Esophagus (tissue), 2 donors: ENCODE measurements around the gene CACNB3. TPM values are rescaled to one million over a fixed set of nuclear protein-coding genes. Genes with fewer than 3 reads are reported as not detected.

ENCODE experiments used
- H3K27ac ChIP-seq, 2 donors: one replicate each; pipeline ENCODE4 v1.5.1; 2013; ENCODE audit warnings: low read depth in 2 of 2, mild to moderate bottlenecking in 2 of 2, inconsistent platforms in 1 of 2, low read length in 1 of 2, moderate library complexity in 1 of 2
- H3K27me3 ChIP-seq, 2 donors: one replicate each; pipeline ENCODE4 v1.6.1; 2013; ENCODE audit warnings: low read length in 2 of 2, control low read depth in 1 of 2, mild to moderate bottlenecking in 1 of 2; ENCODE audit not compliant: insufficient read depth in 2 of 2, control insufficient read depth in 1 of 2
- H3K36me3 ChIP-seq, 2 donors: one replicate each; pipeline ENCODE4 v1.6.1; 2013; ENCODE audit warnings: low read length in 1 of 2; ENCODE audit not compliant: control insufficient read depth in 2 of 2, insufficient read depth in 2 of 2
- H3K4me1 ChIP-seq, 2 donors: one replicate each; pipeline ENCODE4 v1.6.1; 2013; ENCODE audit warnings: low read length in 1 of 2; ENCODE audit not compliant: control insufficient read depth in 2 of 2, insufficient read depth in 2 of 2
- H3K4me3 ChIP-seq, 2 donors: one replicate each; pipeline ENCODE4 v1.5.1; 2013; ENCODE audit warnings: low read length in 2 of 2, mild to moderate bottlenecking in 2 of 2, low read depth in 1 of 2, moderate library complexity in 1 of 2
- H3K9me3 ChIP-seq, 2 donors: one replicate each; pipeline ENCODE4 v1.6.1; 2013; ENCODE audit warnings: mild to moderate bottlenecking in 2 of 2, low read depth in 1 of 2, low read length in 1 of 2, moderate library complexity in 1 of 2; ENCODE audit not compliant: control insufficient read depth in 2 of 2, insufficient read depth in 1 of 2
- WGBS, 2 donors: extraction: QIAGEN DNeasy Blood & Tissue Kit; methylation state at CpG; one replicate each; pipeline ENCODE4 v1.1.7; 2013; 5-methylcytosine and 5-hydroxymethylcytosine counted together
- polyA plus RNA-seq, 2 donors: library from polyadenylated mRNA; stranded (reverse); fragments of 200-250 nt; gene quantifications; one replicate each; pipeline ENCODE4 v1.2.3, GENCODE V29; 2013
- donor health status: healthy with polysubstance abuse.
- donor health status: Bipolar disorder and iron deficiency.

Gene CACNB3
- polyA plus RNA-seq, 2 donors: 21.5 to 24.3 TPM

- H3K36me3 ChIP-seq: peaks cover 0 to 4% of the 10 kb centered on the region in 2 donors
- peak overlapping the region; percentile 76 to 80 for H3K27ac ChIP-seq
- H3K27me3 ChIP-seq: no peaks in the 10 kb centered on the region
- H3K9me3 ChIP-seq: no peaks in the 10 kb centered on the region
- peak overlapping the region; percentile 85 to 91 for H3K4me3 ChIP-seq
- 11 to 16% methylated on average over 11 of the region's 11 CpGs for WGBS, 2 donors
- H3K4me1 ChIP-seq: peaks cover 3 to 13% of the 10 kb centered on the region in 2 donors
Measured at GRCh38 chr12:48787791-48788523, 30.3 kb upstream of the CACNB3 start.

GRCh38 chr12:48788524-48788853 lies 29.8 kb upstream of the CACNB3 start:
- peak overlapping the region; percentile 76 to 80 for H3K27ac ChIP-seq
- H3K4me3 ChIP-seq: peak overlapping the region; percentile 85 to 91
- no peaks in the 10 kb centered on the region for H3K27me3 ChIP-seq
- WGBS, 2 donors: 1 to 2% methylated on average over 19 to 25 of the region's 25 CpGs
- H3K36me3 ChIP-seq: no peaks in the 10 kb centered on the region
- no peaks in the 10 kb centered on the region for H3K9me3 ChIP-seq
- H3K4me1 ChIP-seq: peaks cover 3 to 13% of the 10 kb centered on the region in 2 donors

GRCh38 chr12:48788854-48789775 lies 29.2 kb upstream of the CACNB3 start, which contains the start of gene ADCY6:
TSS of gene ADCY6 (minus strand) at chr12:48789089. CDS start at chr12:48783434, 5,655 bp downstream.
- peak within 1 kb of the TSS; percentile 85 to 91 for H3K4me3 ChIP-seq
- peaks cover 3 to 13% of the 10 kb centered on the region in 2 donors for H3K4me1 ChIP-seq
- no peaks in the 10 kb centered on the region for H3K36me3 ChIP-seq
- H3K27me3 ChIP-seq: no peaks in the 10 kb centered on the region
- H3K27ac ChIP-seq: peak within 1 kb of the TSS; percentile 76 to 80
- H3K9me3 ChIP-seq: no peaks in the 10 kb centered on the region
- WGBS, 2 donors: 1% methylated on average over 66 to 86 of the region's 86 CpGs

- 12 to 18% methylated on average over 4 of the region's 4 CpGs for WGBS, 2 donors
- Histone ChIP-seq H3K36me3 (no peaks in the 10 kb centered on the region), H3K9me3 (no peaks in the 10 kb centered on the region), H3K27me3 (no peaks in the 10 kb centered on the region), H3K4me1 (peaks cover 3 to 13% of the 10 kb centered on the region in 2 donors), H3K27ac (no peak overlapping the region), H3K4me3 (peak overlapping the region in 1 of 2 donors; percentile 85)
Measured at GRCh38 chr12:48789858-48790326, 28.4 kb upstream of the CACNB3 start.

GRCh38 chr12:48793696-48794095 lies 24.6 kb upstream of the CACNB3 start:
- no peaks in the 10 kb centered on the region for H3K9me3 ChIP-seq
- 96 to 97% methylated on average over 3 of the region's 3 CpGs for WGBS, 2 donors
- no peak overlapping the region for H3K4me3 ChIP-seq
- H3K36me3 ChIP-seq: no peaks in the 10 kb centered on the region
- no peaks in the 10 kb centered on the region for H3K27me3 ChIP-seq
- no peak overlapping the region for H3K27ac ChIP-seq
- peaks cover 2% of the 10 kb centered on the region in 2 donors for H3K4me1 ChIP-seq

GRCh38 chr12:48794870-48795269 lies 23.4 kb upstream of the CACNB3 start:
- Histone ChIP-seq H3K27ac (peak overlapping the region in 1 of 2 donors; percentile 22), H3K27me3 (no peaks in the 10 kb centered on the region), H3K36me3 (no peaks in the 10 kb centered on the region), H3K4me3 (no peak overlapping the region), H3K9me3 (no peaks in the 10 kb centered on the region), H3K4me1 (peaks cover 2% of the 10 kb centered on the region in 2 donors)
- WGBS, 2 donors: 52 to 63% methylated on average over 3 of the region's 3 CpGs

- no peaks in the 10 kb centered on the region for H3K36me3 ChIP-seq
- WGBS, 2 donors: 21 to 25% methylated on average over 12 of the region's 12 CpGs
- peaks cover 2% of the 10 kb centered on the region in 2 donors for H3K4me1 ChIP-seq
- H3K27ac ChIP-seq: peak overlapping the region; percentile 22 to 54
- H3K4me3 ChIP-seq: no peak overlapping the region
- H3K9me3 ChIP-seq: no peaks in the 10 kb centered on the region
- no peaks in the 10 kb centered on the region for H3K27me3 ChIP-seq
Measured at GRCh38 chr12:48795550-48796455, 22.5 kb upstream of the CACNB3 start.

GRCh38 chr12:48796976-48797375 lies 21.3 kb upstream of the CACNB3 start:
- H3K4me3 ChIP-seq: no peak overlapping the region
- H3K36me3 ChIP-seq: no peaks in the 10 kb centered on the region
- H3K27ac ChIP-seq: no peak overlapping the region
- no peaks in the 10 kb centered on the region for H3K27me3 ChIP-seq
- WGBS, 2 donors: 66 to 72% methylated on average over 3 of the region's 3 CpGs
- H3K4me1 ChIP-seq: peaks cover 2% of the 10 kb centered on the region in 2 donors
- no peaks in the 10 kb centered on the region for H3K9me3 ChIP-seq

- Histone ChIP-seq H3K9me3 (no peaks in the 10 kb centered on the region), H3K27me3 (no peaks in the 10 kb centered on the region), H3K27ac (no peak overlapping the region), H3K36me3 (no peaks in the 10 kb centered on the region), H3K4me1 (peaks cover under 1 to 2% of the 10 kb centered on the region in 2 donors), H3K4me3 (no peak overlapping the region)
- WGBS, 2 donors: 87 to 88% methylated on average over 14 of the region's 14 CpGs
Measured at GRCh38 chr12:48800457-48800856, 17.8 kb upstream of the CACNB3 start.
